RCC 7860 (cell line): ENCODE measurements around the gene TMX4.
A peak's percentile ranks its signal among the peaks of the same experiment; 100 is the strongest.

ENCODE experiments used
- DNase-seq: peaks from one replicate; pipeline ENCODE4 v3.0.0-alpha.2; 2015; ENCODE audit warnings: low spot score
- FAIRE-seq: peaks from 2 replicates; lab custom pipeline; 2012; peaks lifted over from hg19 to GRCh38; lab: Jason Lieb, UNC

Gene TMX4

GRCh38 chr20:8020314-8021079 lies 936 bp upstream of the TMX4 start:
- FAIRE-seq (no peak), DNase-seq (no peak)

GRCh38 chr20:8019998-8020247 lies 362 bp upstream of the TMX4 start:
- no peak for DNase-seq
- no peak for FAIRE-seq

- FAIRE-seq (no peak), DNase-seq (peak; percentile 9)
Measured at GRCh38 chr20:8018958-8019245, 659 bp downstream of the TMX4 start.

- DNase-seq (no peak), FAIRE-seq (no peak)
Measured at GRCh38 chr20:8012724-8013123, 6.8 kb downstream of the TMX4 start.

- FAIRE-seq (no peak), DNase-seq (no peak)
Measured at GRCh38 chr20:8008733-8009132, 10.8 kb downstream of the TMX4 start.

- DNase-seq (no peak), FAIRE-seq (no peak)
Measured at GRCh38 chr20:8007490-8007889, 12.1 kb downstream of the TMX4 start.

- FAIRE-seq (no peak), DNase-seq (no peak)
Measured at GRCh38 chr20:8005575-8006366, 13.8 kb downstream of the TMX4 start.

- FAIRE-seq = no peak
Measured at GRCh38 chr20:8005033-8005432, 14.5 kb downstream of the TMX4 start.

GRCh38 chr20:8002056-8002455 lies 17.5 kb downstream of the TMX4 start:
- FAIRE-seq (no peak), DNase-seq (no peak)

More at GRCh38 chr20:8005033-8005432, 14.5 kb downstream of the TMX4 start:
- no peak for DNase-seq

- no peak for FAIRE-seq
- no peak for DNase-seq
Measured at GRCh38 chr20:8000796-8001195, 18.8 kb downstream of the TMX4 start.

GRCh38 chr20:7996898-7997297 lies 22.7 kb downstream of the TMX4 start:
- FAIRE-seq = no peak

GRCh38 chr20:7994809-7995208 lies 24.8 kb downstream of the TMX4 start:
- DNase-seq (no peak), FAIRE-seq (no peak)

More at GRCh38 chr20:7996898-7997297, 22.7 kb downstream of the TMX4 start:
- DNase-seq = no peak

GRCh38 chr20:7993703-7994102 lies 25.9 kb downstream of the TMX4 start:
- FAIRE-seq = peak; percentile 50
- DNase-seq = no peak

- FAIRE-seq (no peak), DNase-seq (no peak)
Measured at GRCh38 chr20:7993238-7993637, 26.3 kb downstream of the TMX4 start.

- DNase-seq = no peak
- FAIRE-seq = no peak
Measured at GRCh38 chr20:7990385-7990784, 29.2 kb downstream of the TMX4 start.

- FAIRE-seq (no peak), DNase-seq (no peak)
Measured at GRCh38 chr20:7989379-7989778, 30.2 kb downstream of the TMX4 start.

- no peak for FAIRE-seq
- DNase-seq = no peak
Measured at GRCh38 chr20:7985916-7986315, 33.6 kb downstream of the TMX4 start.

- no peak for FAIRE-seq
- DNase-seq = no peak
Measured at GRCh38 chr20:7984192-7984591, 35.4 kb downstream of the TMX4 start.

- DNase-seq = no peak
- FAIRE-seq = no peak
Measured at GRCh38 chr20:7981374-7981773, 38.2 kb downstream of the TMX4 start.

GRCh38 chr20:7980332-7981046 lies 39.1 kb downstream of the TMX4 start:
- no peak for DNase-seq
- FAIRE-seq = no peak

- FAIRE-seq (no peak), DNase-seq (no peak)
Measured at GRCh38 chr20:7977709-7978108, 41.9 kb downstream of the TMX4 start.

- no peak for DNase-seq
- FAIRE-seq = no peak
Measured at GRCh38 chr20:7975851-7976414, 43.6 kb downstream of the TMX4 start.
